HG02870 (cell line): ENCODE data around the gene DAAM2.

Experiments used
- ATAC-seq: cut with Tn5 transposase; IDR thresholded peaks from one replicate; pipeline ENCODE4 v1.9.1; 2021; ENCODE audit warnings: mild to moderate bottlenecking, moderate library complexity; ENCODE audit not compliant: unreplicated experiment

DAAM2 gene

DNA sequence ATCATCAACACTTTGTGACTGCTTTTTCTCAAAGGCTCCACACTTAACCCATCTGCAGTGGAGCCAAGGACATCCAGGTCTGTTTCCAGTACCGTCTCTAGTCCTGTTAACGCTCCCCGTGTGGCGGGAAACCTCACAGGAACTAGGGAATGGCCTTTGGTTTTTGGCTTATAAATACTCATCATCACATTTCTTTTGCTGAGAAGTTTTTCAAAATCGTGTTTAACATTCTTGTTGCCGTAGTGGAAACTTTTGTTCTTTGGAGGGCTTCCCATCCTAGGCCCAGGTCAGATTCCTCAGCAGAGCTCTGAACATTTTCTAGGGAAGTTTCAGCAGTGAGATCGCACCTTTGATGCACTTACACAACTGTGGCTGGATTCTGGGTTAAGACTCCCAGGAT lies 24.6 kb downstream of the DAAM2 start:
- ATAC-seq, result no peak

DNA sequence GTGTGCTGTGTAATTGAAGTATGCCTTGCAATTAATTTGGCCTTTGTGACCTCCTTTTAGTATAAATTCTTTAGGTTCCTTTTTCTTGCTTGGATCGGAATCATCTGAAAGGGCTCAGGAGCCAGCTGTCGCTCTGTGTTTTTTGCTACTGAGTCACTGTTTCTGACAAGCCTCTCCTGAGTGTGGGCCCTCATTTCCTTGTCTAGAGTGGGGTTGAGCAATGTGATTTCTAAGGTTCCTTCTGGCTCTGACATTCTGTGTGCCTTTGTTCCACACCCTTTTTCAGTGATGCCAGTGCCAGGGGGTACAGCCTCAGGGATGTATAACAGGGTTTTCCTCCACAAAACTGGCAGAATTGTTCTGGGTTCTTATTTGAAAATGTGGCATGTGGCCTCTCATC lies 26.5 kb downstream of the DAAM2 start:
- no peak for ATAC-seq

DNA sequence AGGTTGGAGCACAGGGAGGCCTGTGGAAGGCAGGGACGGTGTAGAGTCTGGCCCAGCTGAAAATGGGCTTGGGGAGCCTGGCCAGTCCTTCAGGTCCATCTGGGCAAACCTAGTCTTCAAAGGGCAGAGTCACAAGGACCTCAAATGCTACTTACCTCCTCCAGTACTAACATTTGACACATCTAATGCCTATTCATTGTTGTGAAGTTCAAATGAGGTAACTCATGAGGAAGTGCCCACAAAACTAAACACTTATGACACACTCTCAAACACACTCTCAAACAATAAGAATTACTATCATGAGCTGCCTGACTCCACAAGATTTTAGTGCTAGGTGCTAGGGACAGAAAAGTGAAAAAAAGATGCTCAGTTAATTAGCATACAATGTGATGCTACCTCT lies 27.1 kb downstream of the DAAM2 start:
- no peak for ATAC-seq

DNA sequence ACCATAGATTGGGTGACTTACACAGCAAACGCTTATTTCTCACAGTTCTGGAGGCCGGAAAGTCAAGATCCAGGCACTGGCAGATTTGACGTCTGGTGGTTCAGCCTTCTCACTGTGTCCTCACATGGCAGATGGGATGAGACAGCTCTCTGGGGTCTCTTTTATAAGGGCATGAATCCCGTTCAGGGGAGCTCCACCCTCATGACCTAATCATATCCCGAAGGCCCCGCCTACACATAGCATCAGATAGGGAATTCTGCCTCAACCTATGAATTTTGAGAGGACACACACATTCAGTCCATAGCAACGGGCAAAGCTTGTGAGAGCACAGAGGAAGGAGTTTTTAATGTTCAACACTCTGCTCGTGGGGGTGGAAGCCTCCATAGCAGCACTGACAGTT lies 27.5 kb downstream of the DAAM2 start:
- ATAC-seq, result no peak

DNA sequence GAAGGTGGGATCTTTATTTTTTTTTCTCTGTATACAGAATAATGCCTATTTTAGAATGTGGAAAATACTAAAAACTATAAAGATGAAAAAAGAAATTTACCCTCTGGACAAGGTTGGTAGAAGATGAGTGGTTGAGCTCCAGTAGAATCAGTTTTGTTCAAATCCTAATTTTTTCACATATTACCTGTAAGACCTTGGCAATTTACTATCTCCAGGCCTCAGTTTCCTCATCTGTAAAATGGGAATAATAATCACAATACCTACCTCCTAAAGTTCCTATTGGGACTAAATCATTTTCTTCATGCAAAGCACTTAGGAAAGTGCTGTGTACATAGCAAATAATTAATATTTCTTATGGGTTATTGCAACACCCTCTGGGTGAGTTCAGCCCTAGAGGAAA lies 28.4 kb downstream of the DAAM2 start:
- ATAC-seq, result no peak

DNA sequence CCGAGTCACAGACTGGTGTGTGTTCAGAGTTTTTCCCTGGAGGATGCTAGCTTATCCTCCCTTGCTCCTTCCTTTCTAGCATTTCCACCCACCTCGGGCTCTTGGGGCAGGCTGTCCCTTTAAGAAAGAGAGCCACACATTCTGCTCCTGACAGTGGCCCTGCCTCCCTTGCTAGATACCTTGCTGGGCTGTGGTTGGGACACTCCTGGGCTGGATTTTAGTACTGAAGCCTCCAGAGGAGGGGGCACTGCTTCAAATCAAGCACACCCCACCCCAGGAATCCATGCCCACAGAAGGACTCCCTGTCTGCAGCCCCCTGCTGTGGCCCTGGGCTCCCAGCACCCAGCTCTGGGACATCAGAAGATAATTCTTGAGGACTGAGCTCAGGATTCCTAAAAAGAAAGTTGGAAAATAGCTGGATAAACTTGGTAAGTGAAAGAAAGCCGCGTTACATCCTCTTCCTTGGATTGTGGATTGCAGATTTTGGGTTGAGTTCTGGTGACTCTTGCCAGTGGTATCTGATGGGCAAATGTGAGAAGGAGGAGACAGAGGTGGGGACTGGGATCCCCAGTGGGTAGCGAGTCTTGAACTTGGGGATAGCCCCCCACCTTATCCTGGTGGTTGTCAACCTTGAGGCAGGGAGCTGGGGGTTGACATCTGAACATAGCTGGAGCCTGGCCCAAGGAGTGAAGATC lies 29.0 kb downstream of the DAAM2 start:
- ATAC-seq, result no peak

DNA sequence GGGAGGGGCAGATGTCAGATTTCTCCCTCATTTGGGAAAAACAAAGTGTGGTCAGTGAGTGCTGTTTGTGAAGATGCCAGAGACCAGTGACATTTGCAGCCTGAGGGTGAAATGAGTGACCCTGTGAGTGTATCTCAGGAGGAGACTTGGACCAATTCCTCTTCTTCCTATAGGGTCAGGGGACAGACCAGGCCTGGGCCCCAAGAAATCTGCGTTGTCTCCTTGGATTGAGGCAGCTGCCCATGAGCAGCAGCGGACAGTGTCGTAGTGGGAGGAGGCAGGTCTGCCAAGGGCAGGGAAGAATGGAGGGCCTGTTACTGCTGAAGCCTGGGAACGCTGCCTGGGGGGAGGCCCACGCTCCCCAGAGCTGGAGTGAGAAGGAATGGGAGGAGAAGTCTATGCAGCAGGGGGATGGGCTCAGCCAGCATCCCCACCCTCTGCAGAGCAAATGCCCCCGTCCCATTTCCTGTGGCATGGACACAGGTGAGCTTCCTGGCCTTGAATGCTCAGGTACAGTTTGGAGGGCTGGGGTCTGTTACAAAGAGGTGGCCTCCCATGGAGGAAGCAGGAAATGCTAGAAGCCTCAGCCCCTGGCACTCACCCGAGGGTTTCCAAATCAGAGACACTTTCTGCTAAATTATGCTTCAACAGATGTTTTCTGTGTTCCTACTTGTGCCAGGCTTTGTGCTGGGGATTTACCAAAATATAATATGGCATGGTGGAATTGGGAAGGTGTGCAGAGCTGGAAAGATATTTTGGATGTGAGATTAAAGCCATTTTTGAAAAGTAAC lies 29.8 kb downstream of the DAAM2 start:
- no peak for ATAC-seq

DNA sequence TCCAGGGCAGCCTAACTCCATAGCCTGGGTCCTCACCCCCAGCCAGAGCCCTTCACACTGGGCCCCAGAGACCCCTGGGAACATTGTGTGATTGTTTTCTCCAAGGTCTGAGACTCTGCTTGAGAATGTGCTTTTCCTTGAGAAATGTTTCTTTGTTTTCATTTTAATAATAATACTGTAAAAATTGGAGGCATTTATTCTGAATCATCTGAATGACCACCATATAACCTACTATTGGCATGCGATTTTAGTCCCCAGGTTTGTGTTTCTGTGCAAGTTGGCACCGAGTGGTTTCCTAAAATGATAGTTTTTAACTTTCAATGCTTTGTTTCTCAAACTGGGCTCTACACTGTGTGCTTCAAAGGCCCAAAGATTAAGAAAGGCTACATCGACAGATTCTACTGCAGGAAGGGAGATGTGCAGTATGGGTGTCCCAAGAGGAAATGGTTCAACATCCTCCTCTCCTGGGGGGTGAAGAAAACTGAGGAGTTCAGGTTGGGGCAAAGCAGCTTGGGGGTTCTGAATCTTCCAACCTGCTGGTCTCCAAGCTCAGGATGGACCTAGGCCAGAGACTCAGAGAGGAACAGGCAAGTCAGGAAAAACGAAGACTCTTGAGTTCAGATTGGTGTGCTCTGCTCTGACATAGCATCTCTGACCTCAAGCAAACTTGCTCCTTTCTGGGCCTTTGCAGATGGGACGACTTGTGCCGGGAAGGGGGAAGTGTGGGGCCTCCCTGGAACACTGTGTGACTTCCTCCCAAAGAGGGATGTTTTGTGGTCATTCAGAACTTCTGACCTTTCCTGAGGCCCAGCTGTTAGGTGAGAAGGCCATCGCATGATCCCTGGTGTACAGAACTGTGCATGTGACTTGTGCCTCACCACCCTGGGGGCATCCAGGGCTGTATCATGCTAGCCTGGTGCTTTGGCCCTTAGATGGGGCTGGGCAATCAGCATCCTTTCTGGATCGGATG lies 31.0 kb downstream of the DAAM2 start:
- ATAC-seq, result no peak

DNA sequence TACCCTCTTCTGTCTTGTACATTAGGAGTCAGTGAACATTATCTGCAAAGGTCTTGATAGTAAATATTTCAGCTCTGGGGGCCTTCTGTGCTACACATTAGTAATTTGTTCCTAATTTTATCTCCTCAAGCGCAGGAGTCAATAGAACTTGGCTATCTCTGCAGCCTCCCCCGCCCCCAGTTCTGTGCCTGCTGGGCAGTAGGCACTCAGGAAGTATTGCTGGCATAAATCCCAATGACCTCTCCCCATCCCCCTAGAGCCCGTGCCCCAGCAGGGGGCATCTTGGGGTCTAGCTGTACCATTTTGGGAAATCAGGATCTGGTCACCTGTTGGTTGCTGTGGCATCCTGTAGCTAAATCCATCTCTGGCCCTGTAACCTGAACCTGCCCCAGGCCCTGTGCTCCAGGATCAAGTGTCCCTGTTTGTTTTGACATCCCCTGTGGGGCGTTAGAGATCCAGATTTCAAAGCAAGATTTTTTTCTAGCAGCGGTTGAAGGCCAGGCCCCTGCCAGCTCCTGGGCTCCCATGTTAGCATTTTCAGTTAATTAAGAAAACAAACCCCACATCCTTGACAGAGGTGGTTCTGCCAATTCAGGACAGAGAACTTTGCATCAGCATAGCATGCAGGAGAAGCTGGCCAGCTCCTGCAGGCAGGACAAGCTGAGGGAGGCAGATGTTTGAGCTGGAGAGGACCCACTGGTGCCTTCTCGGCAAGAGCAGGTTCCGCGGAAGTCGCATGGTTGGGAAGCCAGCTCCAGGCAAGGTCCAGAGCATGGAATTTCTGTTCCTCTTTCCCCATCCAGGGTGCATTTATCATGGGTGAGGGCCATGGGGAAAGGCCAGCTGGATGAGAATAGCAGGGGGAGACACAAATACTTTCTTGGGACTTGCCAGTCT lies 32.1 kb downstream of the DAAM2 start:
- no peak for ATAC-seq

DNA sequence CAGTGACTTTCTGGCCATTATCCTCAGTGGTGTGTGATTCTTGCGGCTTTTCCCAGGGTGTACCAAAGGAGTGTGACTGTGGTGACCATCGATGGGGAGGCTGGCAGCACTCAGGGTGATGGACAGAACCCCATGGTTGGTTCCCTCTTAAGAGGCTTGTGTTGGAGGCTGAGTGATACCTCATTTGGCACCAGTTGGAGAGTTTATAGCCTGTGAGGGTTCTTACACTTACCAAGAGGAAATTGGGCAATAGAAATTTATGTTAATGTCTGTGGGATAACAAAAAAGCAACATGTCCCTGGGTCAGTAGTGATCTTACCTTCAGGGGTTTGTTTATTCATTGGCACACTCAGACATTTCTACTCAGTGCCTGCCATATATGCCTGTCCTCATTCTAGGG lies 37.2 kb downstream of the DAAM2 start:
- no peak for ATAC-seq

DNA sequence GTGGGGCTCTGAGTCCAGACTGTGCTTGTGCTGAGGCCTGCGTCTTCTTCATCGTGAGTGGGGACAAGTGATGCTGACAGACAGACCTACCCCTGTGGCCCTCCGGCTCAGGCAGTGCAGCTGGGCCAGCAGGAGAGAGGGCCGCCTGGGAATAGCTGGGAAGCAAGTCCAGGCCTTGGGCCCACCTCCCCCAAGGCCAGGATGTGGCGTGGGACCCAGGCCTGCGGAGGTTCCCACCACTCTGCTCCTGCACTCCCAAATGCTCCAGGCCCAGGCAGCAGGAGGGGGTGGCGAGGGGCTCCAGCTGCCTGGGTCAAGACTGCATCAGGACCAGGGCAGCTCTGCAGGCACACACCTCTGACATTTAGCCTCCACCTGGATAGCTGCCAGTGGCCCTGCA lies 38.3 kb downstream of the DAAM2 start:
- ATAC-seq, result no peak

DNA sequence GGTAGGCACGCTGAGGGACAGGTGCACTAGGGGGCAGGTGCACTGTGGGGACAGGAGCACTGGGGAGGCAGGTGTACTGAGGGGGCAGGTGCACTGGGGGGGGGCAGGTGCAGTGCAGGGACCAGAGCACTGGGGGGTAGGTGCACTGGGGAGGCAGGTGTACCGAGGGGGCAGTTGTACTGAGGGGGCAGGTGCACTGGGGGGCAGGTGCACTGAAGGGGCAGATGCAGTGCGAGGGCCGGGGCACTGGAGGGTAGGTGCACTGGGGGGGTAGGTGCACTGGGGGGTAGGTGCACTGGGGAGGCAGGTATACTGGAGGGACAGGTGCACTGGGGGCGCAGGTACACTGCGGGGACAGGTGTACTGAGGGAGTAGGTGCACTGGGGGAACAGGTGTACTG lies 39.5 kb downstream of the DAAM2 start:
- ATAC-seq, result no peak

DNA sequence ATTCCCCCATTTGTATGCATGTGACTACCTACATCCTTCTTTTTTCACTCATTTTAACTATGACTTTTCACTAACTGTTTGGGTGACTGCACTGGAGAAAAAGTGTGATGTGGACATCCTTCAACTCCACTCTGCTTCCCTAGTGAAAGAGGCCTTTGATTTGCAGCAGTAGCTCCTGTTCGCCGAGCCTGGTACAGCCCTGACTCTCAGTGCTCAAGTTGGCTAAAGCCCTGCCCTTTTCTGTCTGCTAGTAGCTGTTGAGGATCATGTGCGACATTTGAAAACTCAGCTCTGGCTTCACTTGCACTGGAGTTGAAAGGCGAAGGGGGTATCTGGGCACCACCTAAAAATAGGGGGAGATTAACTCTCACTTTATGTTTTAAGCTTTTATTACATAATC lies 42.1 kb downstream of the DAAM2 start:
- no peak for ATAC-seq

DNA sequence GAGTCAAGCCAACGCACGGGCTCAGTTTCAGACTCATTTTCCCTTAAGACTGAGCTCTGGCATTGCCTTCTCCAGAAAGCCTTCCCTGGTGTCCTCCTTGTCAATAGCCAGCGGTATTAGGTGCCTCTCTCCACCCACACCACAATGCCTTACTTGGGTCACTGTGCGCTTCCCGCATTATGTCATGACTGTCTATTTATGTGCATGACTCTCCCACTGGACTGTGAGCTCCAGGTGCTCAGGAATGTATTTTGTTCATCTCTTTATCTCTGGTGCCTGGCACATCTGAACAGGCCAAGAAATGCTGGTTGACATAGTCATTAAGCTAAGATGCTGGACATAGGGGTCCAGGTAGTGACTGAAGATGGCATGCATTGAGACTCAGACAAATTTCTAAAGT lies 42.7 kb downstream of the DAAM2 start:
- no peak for ATAC-seq

DNA sequence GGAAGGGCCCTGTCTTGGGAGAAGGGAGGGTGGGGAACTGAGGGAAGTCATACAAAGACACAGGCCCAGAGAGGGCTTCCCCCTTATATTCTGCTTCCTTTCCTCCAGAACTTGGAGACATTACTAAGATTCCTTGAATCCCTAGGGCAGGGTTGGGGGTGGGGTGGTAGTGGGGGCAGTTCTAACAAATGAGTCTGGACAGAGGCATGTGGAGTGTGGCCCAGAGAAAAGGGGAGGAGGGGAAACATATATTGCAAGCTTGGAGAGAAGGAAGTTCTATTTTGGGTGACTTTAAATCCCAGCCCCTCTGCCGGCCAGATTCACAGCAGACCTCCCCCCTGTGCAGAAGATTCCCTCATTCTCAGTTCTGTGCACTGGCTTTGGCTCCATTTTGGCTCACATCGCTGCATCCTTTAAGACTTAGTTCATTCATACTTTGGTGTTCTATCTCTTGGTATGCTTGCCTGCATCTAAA lies 43.7 kb downstream of the DAAM2 start:
- no peak for ATAC-seq

DNA sequence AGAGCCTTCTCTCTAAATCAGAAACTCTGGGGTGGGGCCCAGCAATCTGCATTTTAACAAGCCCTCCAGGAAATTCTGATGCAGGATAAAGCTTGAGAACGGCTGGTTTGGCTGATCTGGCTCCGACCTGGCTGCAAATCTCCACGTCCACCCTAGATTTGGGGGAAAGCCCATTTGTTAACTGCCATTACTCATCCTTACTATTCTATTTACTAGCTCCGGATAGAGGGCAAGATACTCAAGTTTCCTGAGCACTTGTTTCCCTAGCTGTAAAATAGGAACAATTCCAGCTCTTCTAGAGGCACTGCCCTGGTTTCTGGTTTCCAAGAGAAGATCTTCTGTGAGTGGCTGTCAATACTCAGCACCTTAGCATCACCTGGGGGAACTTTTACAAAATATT lies 44.4 kb downstream of the DAAM2 start:
- ATAC-seq, result no peak

DNA sequence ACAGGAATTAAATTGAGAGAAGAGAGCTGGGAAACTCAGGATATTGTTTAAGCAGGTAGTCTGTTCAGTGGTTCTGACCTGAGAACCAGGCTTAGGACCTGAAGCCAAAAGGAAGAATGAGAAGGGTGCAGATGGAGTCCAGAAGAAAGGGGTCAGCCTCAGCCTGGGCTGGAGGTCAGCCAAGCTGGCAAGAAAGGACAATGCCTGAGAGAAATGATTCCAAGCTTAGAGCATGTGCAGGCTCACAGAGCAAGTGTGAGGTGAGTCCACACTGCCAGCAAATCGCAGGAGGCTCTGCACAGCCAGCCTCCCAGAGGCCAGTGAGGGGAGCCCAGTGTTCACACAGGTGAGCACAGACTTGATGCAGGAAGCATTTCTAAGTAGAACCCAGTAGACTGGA lies 47.3 kb downstream of the DAAM2 start:
- no peak for ATAC-seq

DNA sequence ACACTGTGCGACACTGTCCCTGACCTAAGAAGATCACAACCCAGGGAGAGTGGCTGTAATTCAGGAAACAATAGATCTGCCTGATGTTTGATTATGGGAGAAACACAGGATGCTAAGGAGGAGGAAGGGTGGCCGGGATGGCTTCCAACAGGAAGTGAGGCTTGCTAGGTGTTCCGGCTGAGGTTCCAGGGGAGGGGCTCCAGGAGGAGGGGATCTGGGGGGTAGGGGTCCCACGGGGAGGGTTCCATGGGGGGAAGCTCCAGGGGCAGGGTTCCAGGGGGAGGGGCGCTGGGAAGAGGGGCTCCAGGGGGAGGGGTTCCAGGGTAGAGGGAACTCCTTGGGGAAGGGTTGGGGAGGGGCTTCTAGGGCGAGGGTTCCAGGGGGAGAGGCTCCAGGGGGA lies 48.6 kb downstream of the DAAM2 start:
- no peak for ATAC-seq

DNA sequence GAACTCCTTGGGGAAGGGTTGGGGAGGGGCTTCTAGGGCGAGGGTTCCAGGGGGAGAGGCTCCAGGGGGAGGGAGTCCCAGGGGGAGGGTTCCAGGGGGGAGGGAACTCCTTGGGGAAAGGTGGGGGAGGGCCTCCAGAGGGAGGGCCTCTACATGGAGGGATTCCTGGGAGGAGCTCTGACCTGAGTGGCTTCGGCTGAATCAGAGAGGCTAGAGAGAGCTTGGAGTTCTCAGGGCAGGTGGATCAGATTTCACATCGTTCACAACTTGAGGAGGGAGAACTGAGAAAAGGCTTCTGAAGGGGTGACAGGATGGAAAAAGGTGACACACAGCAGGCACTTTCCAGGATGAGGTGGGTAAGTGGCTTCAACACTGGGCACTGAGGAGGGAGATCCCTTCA lies 49.1 kb downstream of the DAAM2 start:
- no peak for ATAC-seq

DNA sequence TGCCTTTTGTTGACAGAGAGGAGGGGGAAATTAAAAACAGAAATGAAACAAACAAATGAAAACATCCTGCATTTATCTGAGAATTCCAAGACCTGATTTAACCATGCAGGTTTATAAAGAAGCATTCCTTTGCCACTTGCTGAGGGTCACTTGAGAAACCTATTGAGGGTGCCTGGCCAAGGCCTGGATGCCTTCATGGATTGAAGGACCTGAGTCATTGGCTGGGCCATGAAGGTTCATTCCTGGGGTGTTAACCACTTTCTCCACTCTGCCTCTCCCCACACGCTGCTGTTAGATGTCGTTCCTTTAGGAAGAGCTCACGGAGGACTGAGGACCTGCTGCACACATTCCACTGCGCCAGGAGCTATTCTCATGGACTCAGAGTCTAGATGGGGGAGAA lies 49.7 kb downstream of the DAAM2 start:
- ATAC-seq, result no peak
